Activated CD8-positive, alpha-beta memory T cell treated with anti-CD3 and anti-CD28 coated beads for 24 hours (primary cell): ENCODE measurements around the gene XRCC1.
A peak's percentile ranks its signal among the peaks of the same experiment; 100 is the strongest.
"Not testable (repeated sequence)": the region's sequence is repeated elsewhere in the genome, so short reads cannot be mapped to it uniquely, and the experiment has no call there.

Experiments
- DNase-seq: peaks from one replicate; pipeline ENCODE4 v3.0.0-alpha.2; 2020

Gene XRCC1, protein sequence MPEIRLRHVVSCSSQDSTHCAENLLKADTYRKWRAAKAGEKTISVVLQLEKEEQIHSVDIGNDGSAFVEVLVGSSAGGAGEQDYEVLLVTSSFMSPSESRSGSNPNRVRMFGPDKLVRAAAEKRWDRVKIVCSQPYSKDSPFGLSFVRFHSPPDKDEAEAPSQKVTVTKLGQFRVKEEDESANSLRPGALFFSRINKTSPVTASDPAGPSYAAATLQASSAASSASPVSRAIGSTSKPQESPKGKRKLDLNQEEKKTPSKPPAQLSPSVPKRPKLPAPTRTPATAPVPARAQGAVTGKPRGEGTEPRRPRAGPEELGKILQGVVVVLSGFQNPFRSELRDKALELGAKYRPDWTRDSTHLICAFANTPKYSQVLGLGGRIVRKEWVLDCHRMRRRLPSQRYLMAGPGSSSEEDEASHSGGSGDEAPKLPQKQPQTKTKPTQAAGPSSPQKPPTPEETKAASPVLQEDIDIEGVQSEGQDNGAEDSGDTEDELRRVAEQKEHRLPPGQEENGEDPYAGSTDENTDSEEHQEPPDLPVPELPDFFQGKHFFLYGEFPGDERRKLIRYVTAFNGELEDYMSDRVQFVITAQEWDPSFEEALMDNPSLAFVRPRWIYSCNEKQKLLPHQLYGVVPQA

DNA sequence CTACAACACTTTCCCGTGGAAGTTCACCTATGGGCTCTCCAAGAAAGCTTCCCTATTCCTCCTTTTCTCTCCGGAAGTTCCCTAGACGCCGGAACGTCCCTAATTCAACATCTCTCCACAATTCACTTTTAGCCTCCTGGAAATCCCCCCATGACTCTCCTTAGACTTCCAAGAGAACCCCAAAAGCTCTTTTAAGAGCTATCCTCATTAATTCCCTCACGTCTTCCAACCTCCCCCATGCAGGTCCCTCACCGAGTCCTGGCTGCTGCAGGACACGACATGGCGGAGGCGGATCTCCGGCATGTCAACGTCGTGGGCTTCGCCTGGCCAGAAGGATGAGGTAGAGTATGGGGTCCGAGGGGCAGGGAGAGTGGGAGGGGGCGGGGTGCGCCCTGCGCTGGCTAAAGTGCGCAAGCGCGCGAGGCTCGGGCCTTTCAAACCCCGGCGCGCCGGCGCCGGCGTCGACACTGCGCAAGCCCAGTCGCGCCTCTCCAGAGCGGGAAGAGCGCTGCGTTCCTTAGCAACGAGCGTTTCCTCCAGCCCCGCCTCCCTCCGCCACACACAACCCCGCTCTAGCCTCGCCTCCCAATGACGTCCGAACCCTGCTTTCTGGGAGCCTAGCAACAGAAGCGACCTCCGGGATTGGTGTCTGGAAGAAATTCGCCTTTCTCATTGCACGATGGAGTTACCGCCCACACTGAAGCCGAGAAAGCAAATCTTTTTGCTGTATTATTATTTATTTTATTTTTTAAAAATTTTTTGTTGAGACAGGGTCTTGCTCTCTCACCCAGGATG, at the start of gene XRCC1, which contains the start of gene PINLYP:
TSS of gene XRCC1 (minus strand) at position 372 of the 795 bp plus-strand sequence. CDS start at position 303, 69 bp downstream.
TSS of gene PINLYP (plus strand) at position 646 of the 795 bp plus-strand sequence. CDS start 1,391 bp downstream, outside the sequence.
- DNase-seq: peak; percentile 94

DNA sequence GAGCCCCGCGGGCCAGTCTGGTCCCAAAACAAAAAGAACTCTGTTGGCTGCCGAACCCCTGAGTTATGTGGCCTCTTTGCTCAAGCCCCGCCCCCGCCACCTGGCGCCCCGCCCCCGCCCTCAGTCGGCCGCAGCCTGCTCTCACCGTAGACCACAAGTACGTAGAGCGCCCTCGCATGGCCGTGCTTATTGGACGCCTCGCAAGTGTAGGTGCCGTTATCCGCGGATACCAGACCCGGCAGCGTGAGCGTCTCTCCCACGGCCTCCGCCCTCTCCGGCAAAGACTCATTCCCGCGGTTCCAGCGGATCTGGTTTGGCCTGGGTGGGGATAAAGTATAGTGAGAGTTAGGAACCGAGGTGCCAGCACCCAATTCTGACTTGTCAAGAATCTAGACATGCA, 49.6 kb upstream of the XRCC1 start:
- DNase-seq: peak; percentile 90

DNA sequence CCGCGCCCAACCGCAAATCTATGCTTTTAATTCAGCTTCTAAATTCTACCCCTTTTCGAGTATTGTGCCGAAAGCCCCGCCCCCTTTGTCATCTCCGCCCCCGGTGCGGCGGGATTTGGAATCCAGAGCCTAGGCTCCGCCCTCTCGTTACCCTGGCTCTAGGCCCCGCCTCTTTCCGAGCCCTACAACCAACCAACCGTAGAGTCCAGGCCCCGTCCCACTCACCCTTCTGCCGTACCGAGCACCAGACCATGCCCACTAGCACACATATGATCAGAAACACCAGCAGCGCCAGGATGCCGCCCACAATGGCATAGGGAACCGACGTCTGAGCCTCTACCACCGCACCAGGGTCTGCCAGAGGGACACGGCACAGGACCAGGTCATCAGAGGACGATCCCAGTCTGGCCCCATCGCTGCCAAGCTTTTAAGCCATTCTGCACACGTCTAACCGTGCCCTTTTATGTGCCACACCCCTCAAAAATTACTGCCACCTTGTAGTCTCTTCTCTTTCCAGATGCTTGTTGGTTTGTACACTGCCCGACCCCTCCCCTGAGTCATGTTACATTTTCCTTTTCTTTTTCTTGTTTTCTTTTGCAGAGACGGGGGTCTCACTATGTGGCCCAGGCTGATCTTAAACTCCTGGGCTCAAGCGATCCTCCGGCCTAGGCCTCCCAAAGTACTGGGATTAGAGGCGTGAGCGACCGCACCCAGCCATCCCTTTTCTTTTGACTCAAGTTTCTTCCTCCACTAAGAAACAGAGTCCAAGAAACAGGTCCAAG, 48.8 kb upstream of the XRCC1 start:
- no peak for DNase-seq

DNA sequence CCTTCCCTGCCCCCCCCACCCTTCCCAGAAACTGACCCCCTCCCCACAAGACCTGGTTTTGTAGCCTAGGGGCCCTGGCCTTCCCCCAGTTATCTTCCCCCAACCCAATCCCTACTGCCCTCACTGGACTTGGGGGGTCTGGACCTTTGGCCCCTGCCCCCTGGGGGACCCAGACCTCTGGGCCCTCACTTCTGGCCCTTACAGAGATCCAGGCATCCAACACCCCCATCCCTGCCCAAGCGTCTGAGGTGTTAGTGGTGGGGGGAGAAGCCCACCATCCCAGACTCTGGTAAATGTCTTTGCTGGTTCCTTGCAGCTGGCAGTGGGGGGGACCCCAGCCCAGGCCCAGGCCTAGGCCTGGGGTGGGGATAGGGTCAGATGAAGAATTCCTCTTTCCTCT, 47.6 kb upstream of the XRCC1 start:
- DNase-seq: no peak

DNA sequence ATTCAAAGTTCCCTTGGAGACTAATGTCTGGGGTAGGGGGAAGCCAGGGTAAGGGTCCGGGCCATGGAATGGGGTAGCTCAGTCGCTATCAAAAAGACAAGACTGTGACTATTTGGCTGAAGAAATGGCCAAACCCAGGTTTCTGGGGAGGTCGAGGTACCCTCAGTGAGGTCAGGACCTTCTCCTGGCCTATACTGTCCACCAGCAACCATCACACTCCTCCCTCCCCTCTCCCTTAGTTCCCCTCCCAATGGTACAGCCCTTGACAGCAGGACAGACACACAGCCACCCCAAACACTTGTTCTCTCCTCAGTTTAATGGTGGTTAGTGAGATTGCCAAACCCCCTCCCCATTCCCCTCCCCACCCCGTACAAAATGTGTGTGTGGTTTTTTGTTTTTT, 46.7 kb upstream of the XRCC1 start:
- no peak for DNase-seq

DNA sequence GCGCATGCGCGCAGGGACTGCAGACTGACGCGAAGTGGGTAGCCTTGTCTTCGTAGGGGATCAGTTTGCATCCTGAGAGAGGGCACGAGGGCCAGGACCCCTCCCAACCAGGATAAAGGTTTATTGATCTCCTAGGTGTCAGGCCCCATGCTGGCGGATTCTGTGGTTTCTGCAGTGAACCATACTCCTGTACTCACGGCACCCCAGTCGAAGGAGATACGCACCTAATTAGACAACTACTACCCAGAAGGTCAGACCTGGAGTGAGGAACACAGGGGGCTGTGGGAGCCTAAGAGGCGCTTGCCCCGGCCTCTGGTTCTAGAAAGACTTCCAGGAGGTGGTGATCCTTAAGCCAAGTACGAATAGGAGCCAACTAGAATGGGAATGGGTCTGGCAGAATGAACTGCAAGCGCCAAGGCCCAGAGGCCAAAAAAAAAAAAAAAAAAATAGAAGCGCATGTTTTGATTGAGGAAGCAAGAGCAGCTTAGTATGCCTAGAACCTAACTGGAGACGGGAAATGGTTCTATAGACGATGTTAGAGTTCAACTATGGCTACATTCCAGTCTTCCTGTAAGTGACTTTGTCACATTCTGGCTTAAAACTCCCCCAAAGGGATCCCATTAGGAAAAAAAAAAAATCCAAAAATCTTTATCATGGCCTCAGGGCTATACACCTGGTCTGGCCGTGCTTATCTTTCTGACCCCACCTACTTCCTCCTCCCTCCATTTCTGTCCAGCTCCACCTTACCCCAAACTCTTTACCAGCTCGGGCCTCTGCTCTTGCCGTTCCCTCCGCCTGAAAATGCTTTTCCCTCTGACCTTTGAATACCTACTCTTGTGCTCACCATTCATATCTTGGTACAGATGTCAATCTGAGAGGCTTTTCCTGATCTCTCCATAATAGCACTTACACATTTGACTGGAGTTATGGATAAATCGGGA, 45.0 kb upstream of the XRCC1 start:
- no peak for DNase-seq

DNA sequence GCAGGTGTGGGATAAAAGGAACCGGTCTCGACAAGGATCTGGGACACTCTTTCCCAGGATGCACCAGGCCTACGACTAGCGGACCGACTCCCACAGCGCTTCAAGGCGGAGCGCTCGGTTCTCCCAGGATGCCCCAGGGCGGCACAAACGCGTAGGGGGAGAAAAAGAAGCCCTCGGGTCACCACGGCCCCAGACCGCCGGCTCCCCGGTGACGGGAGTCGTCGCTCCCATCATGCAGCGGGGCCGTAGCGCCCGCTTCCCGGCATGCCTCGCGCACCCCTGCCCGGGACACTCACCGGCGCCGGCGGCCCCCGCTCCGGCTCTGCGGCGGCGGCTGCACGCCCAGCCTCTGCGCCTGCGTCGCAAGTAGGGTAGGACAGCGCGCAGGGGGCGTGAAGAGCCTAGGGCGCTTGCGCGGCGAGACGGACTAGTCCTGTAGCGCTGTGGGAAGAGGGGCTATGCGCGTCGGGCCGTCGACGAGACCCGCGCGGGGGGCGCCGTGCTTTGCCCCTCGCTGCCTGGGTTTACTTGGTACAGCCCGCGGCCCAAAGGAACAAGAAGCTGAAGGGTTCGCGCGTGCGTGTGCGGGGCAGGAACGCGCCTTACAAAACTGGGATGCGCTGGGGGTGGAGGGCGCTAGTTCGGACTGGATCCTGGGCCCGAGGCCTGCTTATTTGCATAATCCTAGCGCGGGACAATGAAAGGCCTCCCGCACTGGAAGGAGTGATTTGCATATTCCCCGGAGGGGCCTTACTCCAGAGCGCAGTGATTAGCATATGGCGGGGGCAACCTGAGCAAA, 44.1 kb upstream of the XRCC1 start, which contains the start of gene ZNF428:
TSS of gene ZNF428 (minus strand) at position 368 of the 799 bp plus-strand sequence. CDS start 5,325 bp downstream, outside the sequence.
- DNase-seq: peak; percentile 93

DNA sequence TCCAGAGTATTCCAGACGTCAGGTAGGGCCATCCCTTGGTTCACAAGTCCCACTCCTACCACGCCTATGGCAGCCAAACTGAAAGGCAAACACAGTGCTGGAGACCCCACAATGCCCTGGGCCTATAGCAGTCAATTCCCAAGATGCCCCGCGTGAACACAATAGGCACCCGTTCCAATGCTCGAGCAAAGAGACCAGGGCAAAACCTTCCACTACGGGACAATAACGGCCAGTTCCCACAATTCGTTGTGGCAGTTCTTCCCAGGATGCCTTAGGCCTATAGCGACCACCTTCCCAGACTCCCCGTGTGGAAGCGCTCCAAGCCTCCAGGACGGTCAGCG, 43.6 kb upstream of the XRCC1 start:
- no peak for DNase-seq

DNA sequence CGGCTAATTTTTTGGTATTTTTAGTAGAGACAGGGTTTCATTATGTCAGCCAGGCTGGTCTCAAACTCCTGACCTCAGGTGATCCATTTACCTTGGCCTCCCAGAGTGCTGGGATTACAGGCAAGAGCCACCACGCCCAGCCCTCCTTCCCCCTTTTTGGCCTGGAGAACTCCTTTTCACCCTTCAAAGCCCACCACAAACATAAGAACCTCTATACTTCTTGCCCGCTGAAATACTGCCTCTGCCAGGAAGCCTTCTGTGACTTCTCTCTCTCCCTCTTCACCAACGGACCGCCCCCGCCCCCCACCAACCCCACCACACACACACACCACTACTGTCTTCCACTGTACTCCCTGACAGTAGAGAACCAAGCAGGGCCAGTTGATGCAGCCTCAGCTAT, 41.6 kb upstream of the XRCC1 start:
- DNase-seq: no peak

DNA sequence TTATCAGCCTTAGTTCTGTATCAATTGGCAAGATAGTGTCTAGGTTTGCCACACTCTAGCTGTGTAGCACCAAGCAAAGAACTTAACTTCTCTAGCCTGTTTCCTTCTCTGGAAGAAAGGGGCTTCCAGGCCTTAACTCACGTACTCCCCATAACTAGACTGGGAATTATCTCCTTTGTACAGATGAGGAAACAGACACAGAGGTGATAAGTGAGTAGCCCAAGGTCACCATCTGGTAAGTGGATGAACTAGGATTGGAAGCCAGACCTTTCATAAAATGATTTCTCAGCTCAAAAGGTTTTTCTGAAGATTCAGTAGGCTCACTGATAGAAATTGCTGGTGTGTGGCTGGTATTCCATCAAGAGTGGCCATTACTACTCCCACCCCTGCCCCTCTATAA, 41.0 kb upstream of the XRCC1 start:
- no peak for DNase-seq

DNA sequence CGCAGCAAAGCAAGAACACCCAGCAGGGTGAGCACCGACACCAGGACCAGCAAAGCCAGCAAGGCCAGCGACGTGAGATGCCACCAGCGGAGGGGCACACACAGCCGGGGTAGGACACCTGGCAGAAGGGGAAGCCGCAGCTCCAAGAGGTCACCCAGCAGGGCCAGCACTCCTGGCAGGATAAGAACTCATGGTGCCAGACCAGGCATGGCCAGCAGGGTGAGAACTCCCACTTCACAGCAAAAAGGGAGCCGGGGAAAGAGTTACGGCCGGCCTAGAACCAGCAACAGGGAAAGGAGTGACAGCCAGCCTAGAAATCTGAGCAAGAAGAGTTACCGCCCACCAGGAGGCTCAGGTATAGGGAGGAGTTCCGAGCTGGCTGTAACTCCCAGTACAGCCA, 37.0 kb upstream of the XRCC1 start:
- no peak for DNase-seq

DNA sequence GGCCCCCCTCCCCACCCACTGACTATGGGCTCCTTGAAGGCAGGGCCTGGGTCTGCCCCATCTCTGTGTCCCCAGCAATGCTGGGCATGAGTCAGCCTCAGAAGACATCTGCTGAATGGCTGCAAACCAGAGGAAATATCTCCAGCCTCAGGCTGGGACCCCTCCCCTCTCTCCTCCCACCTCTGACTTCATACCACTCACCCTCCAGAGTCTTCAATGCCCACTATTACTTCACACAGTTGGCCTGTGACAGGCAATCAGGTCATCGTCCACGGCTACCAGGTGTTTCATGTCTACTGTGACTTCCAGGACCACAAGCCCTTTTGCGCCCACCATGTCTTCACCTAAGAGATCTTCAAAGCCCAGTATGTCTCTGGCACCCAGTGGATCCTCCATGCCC, 36.5 kb upstream of the XRCC1 start, which contains the start of gene SRRM5:
TSS of gene SRRM5 (plus strand) at position 301 of the 400 bp plus-strand sequence. CDS start at position 335, 34 bp downstream.
- DNase-seq: no peak

DNA sequence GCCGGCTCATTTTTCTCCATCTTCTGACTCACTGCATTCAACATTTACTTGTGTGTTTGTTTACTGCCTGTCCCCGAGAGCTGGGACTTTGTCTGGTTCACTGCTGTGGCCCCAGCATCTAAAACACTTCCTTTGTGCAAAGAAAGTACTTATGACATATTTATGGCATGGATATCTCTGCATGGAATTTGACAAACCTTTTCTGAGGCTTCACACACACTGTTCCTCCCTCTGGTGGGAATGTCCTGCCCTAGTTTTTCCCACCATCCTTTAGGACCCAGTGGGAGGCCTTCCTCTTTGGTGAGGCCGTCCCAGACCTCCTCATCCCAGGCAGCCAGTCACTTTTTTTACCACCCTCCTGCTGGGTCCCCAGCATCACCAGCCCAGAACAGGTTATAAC, 35.2 kb upstream of the XRCC1 start:
- DNase-seq: no peak

DNA sequence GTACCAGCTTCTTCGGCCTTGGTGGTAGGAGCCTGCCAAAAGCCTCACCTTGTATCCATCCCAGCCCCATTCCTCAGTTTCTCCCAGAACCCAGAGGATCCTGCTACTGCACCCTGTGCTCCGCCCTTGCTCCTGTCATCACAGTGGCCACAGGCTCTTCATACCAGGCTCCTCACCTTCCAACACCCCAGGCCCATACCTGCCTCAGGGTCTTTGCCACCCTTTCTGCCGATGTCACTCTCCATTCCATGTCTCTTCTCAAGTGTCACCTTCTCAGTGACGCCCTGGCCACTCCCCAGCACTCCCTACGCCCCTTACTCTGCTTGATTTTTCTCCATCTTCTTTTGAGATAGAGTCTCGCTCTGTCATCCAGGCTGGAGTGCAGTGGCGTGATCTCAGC, 34.5 kb upstream of the XRCC1 start:
- DNase-seq: no peak

DNA sequence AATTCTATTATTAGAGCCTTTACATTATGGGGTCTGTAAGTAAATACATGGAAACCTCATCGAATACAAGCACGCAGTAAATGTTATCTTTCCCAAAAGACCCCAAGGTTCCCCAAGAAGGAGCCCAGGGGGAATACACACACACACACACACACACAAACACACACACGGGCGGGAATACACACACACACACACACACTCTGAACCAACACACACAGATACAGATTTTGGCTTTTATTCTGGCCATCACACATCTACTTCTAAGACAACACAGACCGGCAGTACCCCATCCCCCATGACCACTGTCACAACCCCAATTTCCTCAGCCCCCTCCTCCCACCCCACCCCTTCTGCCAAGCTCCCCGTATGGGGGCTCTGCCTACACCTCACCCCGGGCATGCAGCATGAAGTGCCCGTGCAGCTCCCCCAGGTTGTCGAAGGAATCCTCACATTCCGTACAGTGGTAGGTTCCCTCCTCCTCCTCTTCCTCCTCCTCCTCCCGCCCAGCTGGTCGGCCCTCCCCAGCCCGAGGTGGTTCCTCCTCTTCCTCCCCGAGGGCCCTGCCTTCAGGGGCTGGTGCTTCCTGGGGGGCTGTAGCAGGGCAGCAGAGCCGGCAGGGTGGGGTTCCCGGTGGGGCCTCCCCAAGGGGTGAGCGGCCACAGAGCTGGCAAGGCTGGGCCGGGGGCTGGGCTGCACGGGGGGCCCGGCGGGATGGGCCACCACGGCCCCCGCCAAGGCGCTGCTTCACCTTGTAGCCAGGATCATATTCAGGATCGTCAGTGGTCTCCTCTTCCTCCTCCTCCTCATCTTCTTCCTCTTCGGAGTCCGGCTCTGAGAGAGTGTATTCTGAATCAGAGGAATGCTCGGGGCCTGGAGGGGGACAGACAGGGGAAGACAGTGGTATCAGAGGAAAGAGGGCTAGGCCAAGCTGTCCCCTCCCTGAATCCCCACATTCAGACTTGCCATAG, 32.2 kb upstream of the XRCC1 start:
- no peak for DNase-seq

DNA sequence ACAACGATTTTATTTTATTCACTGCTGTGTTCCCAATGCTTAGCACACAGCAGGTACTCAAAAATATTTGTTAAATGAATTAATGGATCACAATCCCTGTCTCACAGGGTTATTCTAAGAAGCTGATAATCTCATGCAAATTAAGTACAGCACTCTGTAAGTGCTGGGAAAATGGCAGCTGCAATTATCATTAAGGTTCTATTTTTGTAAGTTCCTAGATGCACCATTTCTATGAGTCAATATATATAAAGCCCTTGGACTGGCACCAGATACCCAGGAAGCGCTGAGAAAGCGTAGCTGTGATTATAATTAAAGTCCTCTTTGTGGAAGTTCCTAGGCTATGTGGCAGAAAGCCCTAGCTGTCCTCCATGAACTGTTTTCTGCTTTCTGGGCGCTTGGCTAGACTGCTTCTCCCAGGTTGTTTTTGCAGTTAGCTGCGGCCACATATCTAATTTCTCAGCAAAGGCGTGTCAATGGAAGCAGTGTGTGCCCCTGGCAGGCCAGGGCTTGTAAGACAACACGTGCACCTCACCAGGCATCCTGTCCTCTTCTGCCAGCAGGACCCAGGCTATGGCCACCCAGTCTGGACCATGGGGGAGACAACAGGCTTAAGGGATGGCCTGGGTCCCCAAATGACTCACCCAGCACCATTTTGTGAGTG, 31.4 kb upstream of the XRCC1 start:
- DNase-seq: no peak

DNA sequence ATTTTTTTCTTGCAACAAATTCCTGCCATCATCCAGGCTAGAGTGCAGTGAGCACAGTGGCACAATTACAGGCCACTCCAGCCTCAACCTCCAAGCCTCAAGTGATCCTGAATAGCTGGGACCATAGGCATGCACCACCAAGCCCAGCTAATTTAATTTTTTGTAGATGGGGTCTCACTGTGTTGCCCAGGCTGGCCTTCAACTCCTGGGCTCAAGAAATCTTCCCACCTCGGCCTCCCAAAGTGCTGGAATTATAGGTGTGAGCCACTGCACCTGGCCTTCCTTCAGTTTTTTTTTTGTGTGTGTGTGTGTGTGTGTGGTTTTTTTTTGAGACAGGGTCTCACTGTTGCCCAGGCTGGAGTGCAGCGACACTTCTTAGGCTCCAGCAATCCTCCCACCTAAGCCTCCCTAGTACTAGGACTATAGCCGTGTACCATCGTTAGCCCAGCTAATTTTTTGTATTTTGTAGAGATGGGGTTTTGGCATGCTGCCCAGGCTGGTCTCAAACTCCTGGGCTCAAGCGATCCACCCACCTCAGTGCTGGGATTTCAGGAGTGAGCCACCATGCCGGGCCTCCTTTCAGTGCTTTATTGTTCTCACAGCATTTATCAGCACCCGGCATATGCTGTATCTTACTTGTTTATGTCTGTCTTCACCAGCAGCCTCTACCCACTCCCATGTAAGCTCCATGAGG, 30.7 kb upstream of the XRCC1 start:
- no peak for DNase-seq

DNA sequence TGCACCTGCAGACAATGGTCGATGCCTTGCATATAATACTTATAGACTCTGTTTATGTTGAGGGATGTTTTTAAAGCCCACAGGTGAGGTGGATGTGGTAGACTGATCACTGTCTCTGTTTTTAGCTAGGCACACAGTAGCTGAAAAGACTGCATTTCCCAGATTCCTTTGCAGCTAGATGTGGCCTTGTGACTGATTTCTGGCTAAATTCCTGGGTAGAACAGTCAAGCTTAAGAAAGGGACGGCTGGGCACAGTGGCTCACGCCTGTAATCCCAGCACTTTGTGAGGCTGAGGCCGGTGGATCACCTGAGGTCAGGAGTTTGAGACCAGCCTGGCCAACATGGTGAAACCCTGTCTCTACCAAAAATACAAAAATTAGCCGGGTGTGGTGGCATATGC, 25.0 kb upstream of the XRCC1 start:
- not testable (repeated sequence) for DNase-seq
